ENCODE results near the gene JUNB.
"Not testable (repeated sequence)": the region's sequence is repeated elsewhere in the genome, so short reads cannot be mapped to it uniquely, and the experiment has no call there.

The JUNB gene

GRCh38 chr19:12788682-12789097 lies 2.6 kb upstream of the JUNB start:
- in situ Hi-C loops (cut with MboI; ENCODE audit: low sequenced_read_pairs), result no loop called here

GRCh38 chr19:12789098-12789903 lies 2.0 kb upstream of the JUNB start:
- in situ Hi-C loops (cut with MboI; ENCODE audit: low sequenced_read_pairs), result no loop called here

DNA sequence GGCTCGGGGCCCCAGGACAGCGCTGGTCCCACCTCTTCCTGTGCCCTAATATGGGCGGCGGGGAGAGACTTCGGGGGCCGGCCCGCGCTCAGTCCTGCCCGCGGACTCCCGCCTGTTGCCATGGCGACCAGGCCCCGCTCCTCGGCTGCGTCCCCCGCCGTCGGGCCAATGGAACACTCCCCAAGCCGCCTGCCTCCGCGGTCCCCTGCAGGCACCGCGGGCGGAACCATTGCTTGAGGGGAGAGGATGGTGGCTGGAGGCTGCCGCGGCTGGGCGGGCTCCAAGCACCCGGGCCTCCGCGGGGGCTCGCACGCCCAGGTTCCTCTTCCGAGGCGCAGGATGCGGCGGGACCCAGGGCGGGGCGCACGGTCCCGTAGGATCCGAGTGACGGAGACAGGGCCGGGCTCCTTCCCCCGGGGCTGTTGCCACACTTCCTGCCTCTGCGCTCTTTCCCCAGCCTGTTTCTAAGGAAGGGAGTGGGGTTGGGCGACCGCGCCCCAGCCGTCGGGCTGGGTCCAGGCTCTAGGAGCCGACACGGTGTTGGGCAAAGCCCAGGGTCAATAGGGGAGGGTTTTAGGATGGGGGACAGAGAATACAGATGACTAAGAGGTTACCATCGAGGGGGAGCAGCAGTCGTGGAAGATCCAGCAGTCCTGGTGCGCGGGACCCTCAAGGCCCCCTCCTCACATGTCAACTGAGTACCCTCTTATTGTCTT lies 1.2 kb upstream of the JUNB start:
- in situ Hi-C loops (cut with MboI; ENCODE audit: low sequenced_read_pairs), result no loop called here

DNA sequence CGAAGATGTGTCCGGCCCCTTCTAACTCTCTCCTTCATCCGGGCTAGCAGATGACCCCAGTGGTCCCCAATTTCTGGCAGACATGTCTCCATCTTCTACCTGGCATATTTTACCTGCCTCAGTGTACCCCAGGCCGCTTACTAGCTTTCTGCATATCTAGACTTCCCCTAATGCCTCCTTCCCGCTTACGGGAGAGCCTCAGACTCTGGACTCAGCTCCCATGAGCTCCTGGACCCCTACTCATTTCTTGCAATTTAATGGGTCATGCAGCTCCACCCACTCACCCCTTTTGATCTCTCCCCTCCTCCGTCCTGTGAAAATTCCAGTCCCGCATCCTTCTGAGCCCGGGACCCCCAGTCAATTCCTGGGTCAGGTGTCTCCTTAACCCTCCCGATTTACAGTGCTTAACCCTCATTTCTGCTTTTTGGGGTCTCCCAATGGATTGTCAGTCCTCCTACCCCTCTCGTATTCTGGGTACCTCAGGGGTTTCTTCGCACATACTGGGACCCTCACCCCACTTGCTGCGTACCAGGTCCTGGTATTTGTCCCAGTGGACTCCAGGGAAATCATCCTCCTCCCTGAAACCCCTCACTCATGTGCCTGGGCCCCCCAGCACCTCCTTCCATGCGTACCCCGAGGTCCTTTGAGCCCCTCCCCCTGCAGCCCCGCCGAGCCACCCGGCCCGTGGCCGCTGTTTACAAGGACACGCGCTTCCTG lies 500 bp upstream of the JUNB start:
- in situ Hi-C loops (cut with MboI; ENCODE audit: low sequenced_read_pairs), result no loop called here

- in situ Hi-C loops (cut with MboI; ENCODE audit: low sequenced_read_pairs), result no loop called here
These were observed 966 bp downstream of the JUNB start for GRCh38 chr19:12792051-12792852.

GRCh38 chr19:12792853-12793289 lies 1.6 kb downstream of the JUNB start:
- in situ Hi-C loops (cut with MboI; ENCODE audit: low sequenced_read_pairs), result no loop called here

GRCh38 chr19:12793290-12794195 lies 2.3 kb downstream of the JUNB start:
- in situ Hi-C loops (cut with MboI; ENCODE audit: low sequenced_read_pairs), result no loop called here

DNA sequence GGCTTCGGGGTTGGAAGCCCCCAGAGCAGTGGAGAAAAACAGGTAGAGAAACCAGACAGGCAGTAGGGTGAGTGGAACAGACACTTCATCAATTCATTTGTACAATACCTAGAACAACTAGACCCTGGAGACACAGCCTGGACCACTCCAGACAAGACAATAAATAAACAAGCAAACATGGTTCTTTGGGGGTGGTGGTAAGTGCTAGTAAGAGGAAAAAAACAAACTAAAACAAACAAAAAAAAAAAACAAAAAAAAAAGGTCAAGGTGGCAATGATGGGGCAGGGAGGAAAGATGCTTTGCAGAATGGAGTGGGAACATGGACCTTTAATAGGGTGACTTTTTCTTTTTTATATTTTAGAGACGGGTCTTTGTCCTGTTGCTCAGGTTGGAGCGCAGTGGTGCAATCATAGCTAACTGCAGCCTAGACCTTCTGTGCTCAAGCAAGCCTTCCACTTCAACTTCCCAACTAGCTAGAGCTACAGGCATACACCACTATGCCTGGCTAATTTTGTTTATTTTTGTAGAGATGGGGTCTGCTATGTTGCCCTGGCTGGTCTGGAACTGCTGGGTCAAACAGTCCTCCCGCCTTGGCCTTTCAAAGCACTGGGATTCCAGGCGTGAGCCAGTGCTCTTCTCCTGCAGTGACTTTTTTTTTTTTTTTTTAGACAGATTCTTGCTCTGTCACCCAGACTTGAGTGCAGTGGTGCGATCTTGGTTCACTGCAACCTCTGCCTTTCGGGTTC lies 3.1 kb downstream of the JUNB start:
- in situ Hi-C loops (cut with MboI; ENCODE audit: low sequenced_read_pairs), result no loop called here

- in situ Hi-C loops (cut with MboI; ENCODE audit: low sequenced_read_pairs), result no loop called here
These were observed 3.7 kb downstream of the JUNB start for GRCh38 chr19:12794971-12795381.

GRCh38 chr19:12796146-12797071 lies 5.1 kb downstream of the JUNB start:
- in situ Hi-C loops (cut with MboI; ENCODE audit: low sequenced_read_pairs), result no loop called here

GRCh38 chr19:12797141-12797587 lies 5.9 kb downstream of the JUNB start:
- in situ Hi-C loops (cut with MboI; ENCODE audit: low sequenced_read_pairs), result no loop called here

DNA sequence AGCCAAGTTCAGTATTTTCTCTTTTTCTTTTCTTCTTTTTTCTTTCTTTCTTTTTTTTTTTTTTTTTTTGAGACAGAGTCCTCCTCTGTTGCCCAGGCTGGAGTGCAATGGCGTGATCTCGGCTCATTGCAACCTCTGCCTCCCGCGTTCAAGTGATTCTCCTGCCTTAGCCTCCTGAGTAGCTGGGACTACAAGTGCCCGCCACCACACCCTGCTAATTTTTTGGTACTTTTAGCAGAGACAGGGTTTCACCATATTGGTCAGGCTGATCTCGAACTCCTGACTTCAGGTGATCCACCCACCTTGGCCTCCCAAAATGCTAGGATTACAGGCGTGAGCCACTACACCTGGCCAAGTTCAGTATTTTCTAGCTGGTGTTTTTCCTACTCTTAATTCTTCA lies 6.3 kb downstream of the JUNB start:
- in situ Hi-C loops (cut with MboI; ENCODE audit: low sequenced_read_pairs), result not testable (repeated sequence)

DNA sequence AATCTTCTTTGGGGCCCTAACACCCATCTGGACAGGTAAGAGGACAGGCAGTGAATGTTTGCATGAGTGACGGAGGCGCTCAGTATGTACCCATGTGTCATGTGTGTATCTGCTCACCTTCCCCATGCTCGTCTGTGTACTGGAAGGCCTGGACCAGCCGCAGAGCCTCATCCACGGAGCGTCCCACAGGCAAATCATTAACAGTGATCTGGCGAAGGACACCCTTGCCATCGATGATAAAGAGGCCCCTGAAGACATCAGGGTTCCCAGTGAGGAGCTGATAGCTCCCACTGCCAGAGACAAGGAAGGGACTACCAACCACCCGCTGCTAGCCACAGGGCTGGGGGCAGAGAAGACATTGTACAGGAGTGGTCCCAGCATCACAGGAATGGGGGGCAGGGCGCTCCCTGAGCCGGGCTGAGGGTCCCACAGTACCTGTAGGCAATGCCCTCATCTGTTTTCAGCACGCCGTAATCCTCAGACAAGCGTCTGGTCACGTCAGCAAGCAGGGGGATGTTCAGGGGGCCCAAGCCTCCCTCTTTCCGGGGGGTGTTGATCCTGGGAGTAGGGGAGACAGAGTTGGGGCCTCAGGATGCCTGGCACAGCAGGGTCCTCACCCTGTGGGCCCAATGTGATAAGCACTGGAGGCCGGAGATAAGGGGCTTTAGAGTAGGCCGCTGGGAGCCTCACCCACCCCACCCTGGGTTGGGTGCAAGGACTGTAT lies 8.6 kb downstream of the JUNB start:
- in situ Hi-C loops (cut with MboI; ENCODE audit: low sequenced_read_pairs), result no loop called here

GRCh38 chr19:12800466-12800770 lies 9.1 kb downstream of the JUNB start:
- in situ Hi-C loops (cut with MboI; ENCODE audit: low sequenced_read_pairs), result no loop called here

- in situ Hi-C loops (cut with MboI; ENCODE audit: low sequenced_read_pairs), result no loop called here
These were observed 9.7 kb downstream of the JUNB start for GRCh38 chr19:12800923-12801465.

DNA sequence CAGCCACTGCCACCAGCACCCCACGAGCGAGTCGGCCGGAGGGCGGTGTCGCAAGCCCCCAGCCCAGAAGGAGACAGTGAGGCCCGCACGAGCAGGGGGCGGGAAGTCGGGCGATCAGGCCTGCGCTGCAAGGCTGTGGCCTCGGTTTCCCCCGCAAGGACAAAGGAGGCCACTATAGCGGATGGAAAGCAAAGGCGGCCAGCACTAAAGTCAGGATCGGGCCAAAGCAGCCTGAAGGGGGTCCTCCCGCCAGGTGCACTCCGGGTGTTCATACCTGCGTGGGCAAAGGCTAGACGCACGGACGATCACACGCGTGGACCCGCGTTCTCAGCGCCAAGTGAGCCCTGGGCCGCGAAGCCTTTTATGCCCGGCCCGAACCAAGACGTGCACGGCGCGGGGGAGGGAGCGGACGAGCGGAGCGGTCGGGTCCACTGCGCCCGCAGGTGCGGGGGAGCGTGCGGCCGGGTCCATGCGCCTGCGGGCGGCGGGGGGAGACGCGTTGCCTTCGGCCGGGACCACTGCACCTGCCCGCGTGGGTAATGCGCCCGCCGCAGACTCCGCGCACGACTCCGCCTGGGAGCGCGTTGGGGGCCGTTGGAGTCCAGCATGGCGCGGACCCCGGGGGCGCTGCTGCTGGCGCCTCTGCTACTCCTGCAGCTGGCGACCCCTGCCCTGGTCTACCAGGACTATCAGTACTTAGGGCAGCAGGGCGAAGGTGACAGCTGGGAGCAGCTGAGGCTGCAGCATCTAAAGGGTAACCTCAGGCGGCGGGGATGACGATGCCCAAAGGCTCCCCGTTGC lies 10.4 kb downstream of the JUNB start, which contains the start of the genes PRDX2 and THSD8:
Gene PRDX2 (minus strand): TSS at position 335 of the 801 bp plus-strand sequence. CDS start 539 bp downstream, outside the sequence.
Gene THSD8 (plus strand): TSS at position 604 of the 801 bp plus-strand sequence. CDS start 3 bp downstream, at position 607.
- in situ Hi-C loops (cut with MboI; ENCODE audit: low sequenced_read_pairs), result no loop called here
